GM12878 (cell line): ENCODE results near the gene TIMM8A. TPM values are rescaled to one million over a fixed set of nuclear protein-coding genes. Genes with fewer than 3 reads are reported as not detected.

Experiments
- ATF3 ChIP-seq: IDR thresholded peaks from 2 replicates; pipeline ENCODE4 v1.6.1; 2011; ENCODE audit warnings: low read depth, mild to moderate bottlenecking, low read length, moderate library complexity, borderline replicate concordance; ENCODE audit errors: extremely low read depth
- CEBPZ ChIP-seq: fragments of 150-350 bp; IDR thresholded peaks from 2 replicates; pipeline ENCODE4 v1.6.1; 2016; ENCODE audit warnings: low read depth, low read length
- CREM ChIP-seq: IDR thresholded peaks from 2 replicates; pipeline ENCODE4 v1.6.1; 2014; ENCODE audit warnings: antibody characterized with exemption, low read depth
- E2F4 ChIP-seq: IDR thresholded peaks from 2 replicates; pipeline ENCODE4 v1.6.1; 2012; ENCODE audit warnings: low read depth, low read length, improper control_type of control experiment
- GATAD2B ChIP-seq: fragments of 450-650 bp; conservative IDR thresholded peaks from 2 replicates; pipeline ENCODE4 v1.6.1; 2017; ENCODE audit warnings: low read depth, mild to moderate bottlenecking, moderate library complexity
- IKZF1 ChIP-seq: fragments of 450-650 bp; conservative IDR thresholded peaks from 2 replicates; pipeline ENCODE4 v1.6.1; 2017; ENCODE audit warnings: antibody characterized with exemption, mild to moderate bottlenecking
- MXI1 ChIP-seq: fragments of 150-350 bp; IDR thresholded peaks from 2 replicates; pipeline ENCODE4 v1.6.1; 2011; ENCODE audit warnings: low read depth, mild to moderate bottlenecking, inconsistent platforms, low read length, improper control_type of control experiment
- MYC ChIP-seq: IDR thresholded peaks from 2 replicates; pipeline ENCODE4 v1.6.1; 2011; ENCODE audit warnings: mild to moderate bottlenecking, low read length, moderate library complexity, inconsistent platforms; ENCODE audit not compliant: insufficient read depth, insufficient replicate concordance, insufficient read length, severe bottlenecking
- NRF1 ChIP-seq: conservative IDR thresholded peaks from 2 replicates; pipeline ENCODE4 v1.6.1; 2011; ENCODE audit warnings: mild to moderate bottlenecking, low read depth, low read length, improper control_type of control experiment
- PML ChIP-seq: IDR thresholded peaks from 2 replicates; pipeline ENCODE4 v1.6.1; 2012; ENCODE audit warnings: low read length, inconsistent platforms
- POLR2AphosphoS2 ChIP-seq: IDR thresholded peaks from 2 replicates; pipeline ENCODE4 v1.6.1; 2011; ENCODE audit warnings: low read depth, mild to moderate bottlenecking, low read length, improper control_type of control experiment, moderate library complexity
- POLR2AphosphoS5 ChIP-seq: IDR thresholded peaks from 2 replicates; pipeline ENCODE4 v1.6.1; 2011; ENCODE audit warnings: mild to moderate bottlenecking, low read length, inconsistent platforms
- RAD51 ChIP-seq: fragments of 450-650 bp; IDR thresholded peaks from 2 replicates; pipeline ENCODE4 v1.6.1; 2016; ENCODE audit warnings: moderate library complexity, mild to moderate bottlenecking, inconsistent platforms
- RELB ChIP-seq: fragments of 450-650 bp; IDR thresholded peaks from 2 replicates; pipeline ENCODE4 v1.6.1; 2017; ENCODE audit warnings: low read depth, mild to moderate bottlenecking, moderate library complexity
- SIN3A ChIP-seq: IDR thresholded peaks from 2 replicates; pipeline ENCODE4 v1.6.1; 2012; ENCODE audit warnings: low read depth, low read length, improper control_type of control experiment
- SKIL ChIP-seq: fragments of 450-650 bp; IDR thresholded peaks from 2 replicates; pipeline ENCODE4 v1.6.1; 2017; ENCODE audit warnings: mild to moderate bottlenecking, low read depth, inconsistent platforms; ENCODE audit not compliant: poor library complexity, severe bottlenecking
- polyA plus RNA-seq, 11 experiments: library from polyadenylated mRNA; depleted of rRNA in 4 of 11; unstranded in 6 of 11; stranded (reverse) in 5 of 11; fragments of >200 nt; fragmentation: Nextera tagmentation in 4 of 11; fragmentation: Illumina TruSeq in 1 of 11; extraction: Ambion mirVana in 4 of 11; extraction: Trizol in 1 of 11; gene quantifications; 1 replicate in 1 of 11; 2 replicates in 10 of 11; pipeline versions ENCODE4 v1.2.1 to v1.2.3, GENCODE V29; 2011 to 2016; ENCODE audit warnings: inconsistent platforms in 2 of 11, missing spikeins in 2 of 11, low read depth in 1 of 11
- total RNA-seq, 4 experiments: library from RNA; depleted of rRNA in 3 of 4; stranded (reverse); fragments of >200 nt in 3 of 4; fragmentation: Illumina TruSeq in 1 of 4; extraction: Trizol in 1 of 4; gene quantifications; 2 replicates each; pipeline versions ENCODE4 v1.2.1 to v1.2.3, GENCODE V29; 2013 to 2021

Gene TIMM8A
- total and polyA plus RNA-seq, 10 of the 15 experiments (the other 5 are each of a cell fraction or from before 2014, with no cell fraction given) = 6.7 to 92.7 (median 26.5) TPM

GRCh38 chrX:101348452-101349192, at the start of gene TIMM8A (continued):
- peak; percentile 82 for TF ChIP-seq POLR2AphosphoS5
- 0 out of 2 replicates have a peak, but pooled peaks have one; percentile 19 for TF ChIP-seq CREM
- TF ChIP-seq GATAD2B = no peak
- peak; percentile 69; the same call in 1 of the 2 replicates for TF ChIP-seq POLR2AphosphoS2
- TF ChIP-seq RAD51 = peak; percentile 96
- TF ChIP-seq RELB = peak; percentile 21; the same call in 1 of the 2 replicates
- peak; percentile 40 for TF ChIP-seq IKZF1
- no peak for TF ChIP-seq CEBPZ
- peak; percentile 79; the same call in 1 of the 2 replicates for TF ChIP-seq PML
- TF ChIP-seq E2F4 = peak; percentile 68; the same call in 1 of the 2 replicates
- TF ChIP-seq NRF1 = peak; percentile 51
- peak; percentile 63; the same call in 1 of the 2 replicates for TF ChIP-seq SIN3A
- peak; percentile 89 for TF ChIP-seq MXI1
- no peak for TF ChIP-seq SKIL
- peak; percentile 37; the same call in 1 of the 2 replicates for TF ChIP-seq ATF3
- peak; percentile 38 for TF ChIP-seq MYC
